ENCODE measurements around the gene CYYR1.
"Not testable (repeated sequence)": the region's sequence is repeated elsewhere in the genome, so short reads cannot be mapped to it uniquely, and the experiment has no call there.

The CYYR1 gene

DNA sequence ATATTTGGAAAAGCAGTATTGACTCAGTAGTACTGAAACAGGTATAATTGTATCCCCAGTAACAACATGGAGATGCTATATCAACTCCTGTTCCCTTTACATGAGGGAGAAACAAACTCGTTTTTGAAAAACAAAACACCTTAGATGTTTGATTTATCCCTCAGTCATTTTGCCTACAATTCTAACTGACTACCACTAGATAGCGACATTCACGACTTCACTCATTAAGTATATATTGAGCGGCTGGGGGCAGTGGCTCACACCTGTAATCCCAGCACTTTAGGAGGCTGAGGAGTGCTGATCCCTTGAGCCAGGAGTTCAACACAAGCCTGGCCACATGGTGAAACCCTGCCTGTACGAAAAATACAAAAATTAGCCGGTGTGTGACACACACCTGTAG, 83.3 kb downstream of the CYYR1 start:
- no peak for DNase-seq (ENCODE audit: low read depth)

GRCh38 chr21:26487981-26488480, 85.1 kb downstream of the CYYR1 start:
- no peak for DNase-seq (ENCODE audit: low read depth)

GRCh38 chr21:26473471-26473870, 99.6 kb downstream of the CYYR1 start:
- DNase-seq (ENCODE audit: low read depth) = no peak

DNA sequence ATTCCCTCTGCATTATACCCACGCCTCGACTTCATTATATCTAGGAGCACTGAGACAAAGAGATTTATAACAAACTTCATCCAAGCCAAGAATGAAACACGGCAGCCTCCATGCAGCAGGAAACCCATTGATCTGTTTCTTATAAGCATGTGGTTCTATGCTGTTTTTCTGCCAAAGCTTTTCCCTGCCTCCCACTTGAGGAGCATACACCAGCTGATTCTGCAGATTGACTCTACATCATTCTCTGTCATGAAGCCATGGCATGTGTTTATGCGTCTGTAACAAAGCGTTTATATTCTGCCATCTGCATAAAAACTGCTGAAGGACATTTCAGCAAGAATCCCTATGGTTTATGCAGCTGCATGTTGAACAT, 102.0 kb downstream of the CYYR1 start:
- DNase-seq (ENCODE audit: low read depth) = no peak

GRCh38 chr21:26470351-26471098, 102.6 kb downstream of the CYYR1 start:
- no peak for DNase-seq (ENCODE audit: low read depth)

GRCh38 chr21:26469789-26470188, 103.3 kb downstream of the CYYR1 start:
- no peak for DNase-seq (ENCODE audit: low read depth)

DNA sequence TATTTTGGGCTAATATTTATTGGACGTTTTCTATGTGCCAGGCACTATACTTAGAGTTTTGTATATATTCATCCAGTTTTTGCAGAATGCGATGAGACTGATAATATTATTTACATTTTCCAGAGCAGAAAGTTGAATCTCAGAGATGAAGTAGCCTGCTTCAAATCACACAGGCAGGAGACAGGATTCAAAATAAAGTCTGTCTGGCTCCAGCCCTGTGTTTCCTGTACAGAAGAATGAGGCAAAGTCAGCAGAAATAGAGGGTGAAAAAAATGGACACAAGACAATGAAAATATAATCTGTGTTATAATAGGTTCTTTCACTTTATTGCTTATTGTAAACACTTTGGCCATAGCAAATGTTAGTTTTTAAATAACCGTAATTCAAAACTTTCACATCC, 107.2 kb downstream of the CYYR1 start:
- DNase-seq (ENCODE audit: low read depth) = no peak

GRCh38 chr21:26461500-26461899, 111.6 kb downstream of the CYYR1 start:
- no peak for DNase-seq (ENCODE audit: low read depth)

DNA sequence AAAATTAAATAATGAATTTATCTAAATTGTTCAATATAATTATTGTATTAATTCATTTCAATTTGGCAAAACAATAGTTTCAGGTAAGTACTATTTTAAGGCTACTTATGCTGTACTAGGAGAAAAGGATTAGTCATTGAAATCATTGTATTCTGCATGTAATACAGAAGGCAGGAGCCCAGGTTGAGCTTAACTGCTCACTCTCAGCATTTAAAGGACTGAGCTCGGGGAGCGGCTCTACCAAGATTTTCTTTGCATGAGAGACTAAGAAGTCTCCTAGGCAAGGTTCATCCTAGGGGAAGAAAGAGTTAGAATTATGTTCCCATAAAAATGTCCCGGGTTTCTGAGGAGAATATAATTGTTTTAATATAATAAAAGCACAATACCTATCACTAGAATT, 112.5 kb downstream of the CYYR1 start:
- no peak for DNase-seq (ENCODE audit: low read depth)

- not testable (repeated sequence) for DNase-seq (ENCODE audit: low read depth)
Measured at GRCh38 chr21:26458854-26459253, 114.2 kb downstream of the CYYR1 start.

DNA sequence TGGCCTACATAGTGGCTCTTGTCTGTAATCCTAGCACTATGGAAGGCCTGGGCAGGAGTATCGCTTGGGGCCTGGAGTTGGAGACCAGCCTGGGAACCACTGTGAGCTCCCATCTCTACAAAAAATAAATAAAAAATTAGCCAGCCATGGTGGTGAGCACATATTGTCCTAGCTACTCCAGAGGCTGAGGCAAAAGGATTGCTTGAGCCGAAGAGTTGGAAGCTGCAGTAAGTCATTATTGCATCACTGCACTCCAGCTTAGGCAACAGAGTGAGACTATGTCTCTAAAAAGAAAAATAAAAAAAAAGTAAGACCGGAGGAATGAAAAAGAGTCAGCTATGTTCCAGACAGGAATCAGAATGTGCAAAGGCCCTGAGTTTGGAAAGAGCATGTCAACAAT, 115.3 kb downstream of the CYYR1 start:
- DNase-seq (ENCODE audit: low read depth) = no peak

- no peak for DNase-seq (ENCODE audit: low read depth)
Measured at GRCh38 chr21:26453267-26453666, 119.8 kb downstream of the CYYR1 start.

GRCh38 chr21:26451081-26451740, 121.9 kb downstream of the CYYR1 start:
- no peak for DNase-seq (ENCODE audit: low read depth)

DNA sequence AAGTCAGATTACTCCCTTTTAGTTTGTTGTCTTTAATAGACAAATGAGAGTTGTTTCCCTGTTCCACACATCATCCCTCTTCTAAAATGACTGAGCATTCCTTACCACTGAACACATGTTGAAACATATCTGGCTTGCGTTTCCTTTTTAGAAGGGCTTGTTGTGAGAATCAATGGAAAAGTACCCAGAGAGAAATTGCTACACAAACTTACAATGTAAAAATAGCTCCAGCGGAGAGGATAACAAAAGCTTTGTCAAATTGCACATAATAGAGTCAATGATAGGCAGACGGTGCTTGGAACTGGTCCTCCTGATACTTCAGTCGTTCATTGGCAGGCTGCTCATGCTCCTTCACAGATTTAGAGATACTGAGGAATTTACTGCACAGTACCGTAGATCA, 123.9 kb downstream of the CYYR1 start:
- DNase-seq (ENCODE audit: low read depth) = no peak

GRCh38 chr21:26448751-26449150, 124.3 kb downstream of the CYYR1 start:
- no peak for DNase-seq (ENCODE audit: low read depth)

- DNase-seq (ENCODE audit: low read depth) = no peak
Measured at GRCh38 chr21:26447932-26448475, 125.1 kb downstream of the CYYR1 start.

- DNase-seq (ENCODE audit: low read depth) = no peak
Measured at GRCh38 chr21:26445440-26445839, 127.6 kb downstream of the CYYR1 start.

DNA sequence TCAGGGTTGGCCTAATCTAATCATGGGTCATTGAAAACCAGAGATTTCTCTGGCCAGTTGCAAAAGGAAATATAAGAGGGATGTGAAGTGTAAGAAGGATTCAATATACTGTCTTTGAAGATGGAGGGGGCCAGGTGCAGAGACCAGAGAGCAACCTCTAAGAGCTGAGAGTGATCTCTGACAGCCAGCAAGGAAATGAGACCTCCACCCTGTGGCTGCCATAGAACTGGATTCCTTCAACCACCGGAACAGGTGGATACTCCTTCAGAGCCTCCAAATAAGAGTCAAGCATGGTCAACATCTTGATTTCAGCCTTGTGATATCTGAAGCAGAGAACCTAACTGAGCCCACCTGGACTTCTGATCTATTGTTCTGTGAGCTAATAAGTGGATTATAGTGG, 128.4 kb downstream of the CYYR1 start:
- no peak for DNase-seq (ENCODE audit: low read depth)

DNA sequence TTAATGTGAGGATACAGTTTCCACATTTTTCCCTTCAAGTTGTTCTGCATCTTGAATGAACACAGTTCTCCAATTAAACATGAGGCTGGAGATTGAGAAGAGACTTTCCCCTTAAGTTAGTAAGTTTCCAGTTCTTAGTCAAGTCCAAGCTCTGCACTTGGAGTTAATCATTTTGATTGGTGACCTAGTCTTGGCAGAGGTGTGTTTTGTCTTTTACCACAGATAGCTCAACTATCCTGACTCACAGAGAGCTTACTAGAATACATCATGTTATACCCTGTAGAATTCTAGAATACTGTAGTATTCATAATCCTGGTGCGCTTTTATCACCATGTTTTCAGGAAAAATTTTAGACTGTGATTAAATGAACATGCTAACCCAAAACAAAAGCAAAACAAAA, 129.2 kb downstream of the CYYR1 start:
- no peak for DNase-seq (ENCODE audit: low read depth)

DNA sequence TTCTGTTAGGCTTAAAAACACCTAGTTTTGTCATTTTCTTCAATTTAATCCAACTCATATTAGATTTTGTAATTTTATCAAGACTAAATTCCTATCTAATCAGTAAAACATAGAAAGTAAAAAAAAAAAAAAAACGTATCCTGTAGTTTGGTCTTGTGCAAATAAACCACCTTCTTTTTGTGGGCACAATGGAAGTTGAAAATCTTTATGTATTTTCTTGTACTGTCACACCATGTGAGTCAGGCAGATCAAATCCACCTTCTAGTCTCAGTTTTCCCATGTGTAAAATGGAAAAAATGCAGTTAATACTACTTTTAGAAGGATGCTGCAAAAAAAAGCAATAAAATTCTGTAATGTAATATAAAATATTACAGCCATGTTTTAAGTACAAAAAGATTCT, 129.8 kb downstream of the CYYR1 start:
- no peak for DNase-seq (ENCODE audit: low read depth)

GRCh38 chr21:26441149-26441548, 131.9 kb downstream of the CYYR1 start:
- DNase-seq (ENCODE audit: low read depth) = no peak

DNA sequence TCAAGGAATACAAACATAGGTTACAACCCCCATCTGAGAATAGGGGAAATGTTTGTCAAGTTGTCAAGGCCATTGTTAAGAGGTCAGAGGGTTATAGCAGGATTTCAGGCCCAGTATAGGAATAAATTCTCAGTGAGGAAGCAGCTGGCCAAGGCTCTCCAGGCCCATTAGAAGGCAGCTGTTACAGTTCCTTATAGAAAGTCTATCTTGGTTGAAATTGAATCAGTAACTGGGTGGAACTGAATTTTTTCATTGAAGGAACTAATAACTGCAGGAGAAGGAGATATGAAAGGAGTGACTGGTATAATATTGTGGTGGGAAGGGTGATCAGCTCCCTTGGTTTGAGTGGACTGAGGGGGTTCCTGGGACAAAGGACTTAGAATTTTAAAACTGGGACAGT, 134.1 kb downstream of the CYYR1 start:
- DNase-seq (ENCODE audit: low read depth) = no peak

GRCh38 chr21:26437326-26438009, 135.6 kb downstream of the CYYR1 start:
- no peak for DNase-seq (ENCODE audit: low read depth)
